GM12874 (cell line): ENCODE measurements around the gene OSBPL6.

Experiments used
- CTCF ChIP-seq: IDR thresholded peaks from 2 replicates; pipeline ENCODE4 v1.5.1; 2011; ENCODE audit warnings: low read depth, mild to moderate bottlenecking, control low read depth, low read length, moderate library complexity; ENCODE audit not compliant: insufficient read depth

The OSBPL6 gene

GRCh38 chr2:178251151-178251955, 57.0 kb downstream of the OSBPL6 start:
- TF ChIP-seq CTCF = no peak

GRCh38 chr2:178256382-178257042, 62.2 kb downstream of the OSBPL6 start:
- no peak for TF ChIP-seq CTCF

GRCh38 chr2:178257127-178257526, 62.8 kb downstream of the OSBPL6 start:
- TF ChIP-seq CTCF = no peak

GRCh38 chr2:178258916-178259315, 64.6 kb downstream of the OSBPL6 start:
- TF ChIP-seq CTCF = no peak

GRCh38 chr2:178263159-178263860, 69.0 kb downstream of the OSBPL6 start:
- TF ChIP-seq CTCF = no peak

- TF ChIP-seq CTCF = no peak
Measured at GRCh38 chr2:178264211-178264610, 69.9 kb downstream of the OSBPL6 start.

- no peak for TF ChIP-seq CTCF
Measured at GRCh38 chr2:178265851-178266250, 71.5 kb downstream of the OSBPL6 start.
